ENCODE data around the gene KCNJ5. TPM values are rescaled to one million over a fixed set of nuclear protein-coding genes. Genes with fewer than 3 reads are reported as not detected.

Gene KCNJ5
- total RNA-seq, 2 experiments from 2014 or later = not detected

DNA sequence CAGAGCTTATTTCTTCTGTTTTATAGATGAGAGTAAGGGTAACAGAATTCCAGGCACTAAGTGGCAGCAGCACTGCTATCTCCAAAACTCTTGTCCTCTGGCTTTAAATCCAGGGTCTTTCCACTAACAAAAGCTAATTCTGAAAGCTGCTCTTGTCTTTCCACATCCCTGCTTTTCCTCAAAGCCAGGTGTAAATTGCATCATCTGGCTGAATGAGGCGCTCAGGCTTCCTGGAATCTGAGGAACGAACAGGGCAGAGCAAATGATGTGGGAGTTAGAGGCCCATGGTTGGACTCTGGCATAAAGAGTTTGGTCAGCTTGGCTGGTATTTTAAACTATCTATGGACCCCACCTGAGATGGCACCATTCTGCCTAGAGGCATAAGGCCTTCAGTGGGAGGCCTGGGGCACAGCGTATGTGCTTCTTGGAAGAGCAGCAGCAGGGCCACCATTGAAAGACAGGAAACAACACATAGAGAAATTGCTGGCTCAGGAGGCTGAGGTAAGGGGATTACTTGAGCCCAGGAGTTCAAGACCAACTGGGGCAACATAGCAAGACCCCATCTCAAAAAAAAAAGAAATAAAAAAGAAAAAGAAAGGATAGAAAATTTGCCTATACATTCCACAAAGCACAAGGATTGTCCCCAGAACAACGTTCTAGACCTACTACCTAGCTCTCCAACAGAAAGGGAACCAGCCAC is 1.9 kb downstream of the KCNJ5 start:
- no peaks in the 10 kb centered on the region for H3K9me3 Mint-ChIP-seq
- ATAC-seq = no peak
- H3K27ac Mint-ChIP-seq = no peak overlapping the region
- H3K36me3 Mint-ChIP-seq (ENCODE audit: low read depth) = no peaks in the 10 kb centered on the region
- intact Hi-C loops (cut with micrococcal nuclease) = no loop called here
- H3K27me3 Mint-ChIP-seq = peaks cover 48% of the 10 kb centered on the region
- H3K4me1 Mint-ChIP-seq (ENCODE audit: low read depth) = peaks cover 3% of the 10 kb centered on the region
- ChIA-PET CTCF (interaction anchor here (1.2 to 5.9 kb wide), 4 partner anchors 8 to 63 kb away, joined by 3 to 34 read pairs (median 28); no protein-coding TSS in a partner anchor), POLR2A (interaction anchor here (1.1 kb wide), 1 partner anchor 66 kb away, joined by 3 read pairs; no protein-coding TSS in a partner anchor)
- no peak overlapping the region for H3K4me3 Mint-ChIP-seq
- no peak for DNase-seq
- TF ChIP-seq, protein P1, sequence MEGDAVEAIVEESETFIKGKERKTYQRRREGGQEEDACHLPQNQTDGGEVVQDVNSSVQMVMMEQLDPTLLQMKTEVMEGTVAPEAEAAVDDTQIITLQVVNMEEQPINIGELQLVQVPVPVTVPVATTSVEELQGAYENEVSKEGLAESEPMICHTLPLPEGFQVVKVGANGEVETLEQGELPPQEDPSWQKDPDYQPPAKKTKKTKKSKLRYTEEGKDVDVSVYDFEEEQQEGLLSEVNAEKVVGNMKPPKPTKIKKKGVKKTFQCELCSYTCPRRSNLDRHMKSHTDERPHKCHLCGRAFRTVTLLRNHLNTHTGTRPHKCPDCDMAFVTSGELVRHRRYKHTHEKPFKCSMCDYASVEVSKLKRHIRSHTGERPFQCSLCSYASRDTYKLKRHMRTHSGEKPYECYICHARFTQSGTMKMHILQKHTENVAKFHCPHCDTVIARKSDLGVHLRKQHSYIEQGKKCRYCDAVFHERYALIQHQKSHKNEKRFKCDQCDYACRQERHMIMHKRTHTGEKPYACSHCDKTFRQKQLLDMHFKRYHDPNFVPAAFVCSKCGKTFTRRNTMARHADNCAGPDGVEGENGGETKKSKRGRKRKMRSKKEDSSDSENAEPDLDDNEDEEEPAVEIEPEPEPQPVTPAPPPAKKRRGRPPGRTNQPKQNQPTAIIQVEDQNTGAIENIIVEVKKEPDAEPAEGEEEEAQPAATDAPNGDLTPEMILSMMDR (IDR thresholded peaks at IDR 0.05) = no peak

DNA sequence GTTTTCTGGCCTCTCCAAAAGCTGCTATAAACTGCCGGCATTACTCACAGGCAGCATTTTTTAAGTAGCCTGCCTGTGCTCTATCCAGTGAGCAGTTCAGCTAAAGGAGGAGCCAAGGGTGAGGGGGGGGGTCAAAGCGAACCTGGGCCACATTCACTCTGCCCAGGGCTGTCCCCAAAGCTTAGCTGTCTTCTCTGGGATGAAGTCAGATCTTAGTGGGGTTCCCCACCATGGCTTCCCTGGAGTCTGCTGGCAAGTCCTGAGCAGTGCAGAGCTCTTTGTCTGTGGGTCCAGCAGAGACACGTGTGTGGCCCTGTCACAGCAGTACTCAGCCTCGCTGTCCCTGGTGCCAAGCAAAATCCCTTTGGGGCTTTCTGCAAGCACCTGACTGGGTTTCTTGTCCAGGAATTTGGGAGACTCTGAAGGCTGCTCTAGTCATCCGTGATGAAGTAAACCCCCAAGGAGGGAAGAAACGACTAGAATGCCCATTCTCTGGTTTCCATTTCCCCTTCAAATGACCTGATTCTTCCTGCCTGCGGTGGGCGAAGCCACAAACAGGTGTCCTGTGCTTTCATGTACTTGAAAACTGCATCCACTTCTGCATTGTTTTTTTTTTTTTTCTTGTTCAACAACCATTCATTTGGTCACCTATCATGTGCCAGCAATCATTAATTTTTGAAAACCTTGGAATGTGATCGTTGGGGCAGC is 2.6 kb downstream of the KCNJ5 start:
- Mint-ChIP-seq H3K9me3 (no peaks in the 10 kb centered on the region), H3K4me3 (no peak overlapping the region), H3K27me3 (peaks cover 42% of the 10 kb centered on the region), H3K4me1 (ENCODE audit: low read depth) (peaks cover 3% of the 10 kb centered on the region), H3K27ac (no peak overlapping the region), H3K36me3 (ENCODE audit: low read depth) (no peaks in the 10 kb centered on the region)
- ChIA-PET POLR2A (interaction anchor here (1.1 kb wide), 1 partner anchor 66 kb away, joined by 3 read pairs; no protein-coding TSS in a partner anchor), CTCF (interaction anchor here (2.0 to 5.9 kb wide), 3 partner anchors 9 to 62 kb away, joined by 23 to 34 read pairs (median 33); no protein-coding TSS in a partner anchor)
- TF ChIP-seq, protein P1 (IDR thresholded peaks at IDR 0.05) = no peak
- intact Hi-C loops (cut with micrococcal nuclease) = no loop called here
- ATAC-seq (no peak), DNase-seq (no peak)

DNA sequence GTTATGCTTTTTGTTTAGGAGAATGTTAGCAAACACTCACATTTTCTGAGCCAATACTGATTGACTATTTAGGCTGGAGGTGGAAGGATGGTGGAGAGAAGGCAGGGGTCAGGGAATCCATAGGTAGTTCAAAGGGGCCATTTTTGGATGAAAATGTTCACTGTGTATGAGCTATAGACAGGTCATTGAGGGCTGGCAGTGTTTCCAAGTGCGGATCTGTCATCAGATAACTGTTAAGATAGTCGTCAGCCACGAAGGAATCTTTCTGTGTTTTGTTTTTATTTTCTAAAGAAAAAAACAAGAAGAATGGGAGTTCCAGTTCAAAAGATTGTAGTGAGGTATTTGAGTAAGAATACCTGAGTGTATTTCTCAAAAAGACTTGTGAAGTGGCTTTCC is 3.1 kb downstream of the KCNJ5 start:
- H3K27ac Mint-ChIP-seq = no peak overlapping the region
- intact Hi-C loops (cut with micrococcal nuclease) = no loop called here
- no peak overlapping the region for H3K4me3 Mint-ChIP-seq
- ATAC-seq (no peak), DNase-seq (no peak)
- CTCF ChIA-PET = interaction anchor here (0.9 to 2.0 kb wide), 2 partner anchors 10 to 11 kb away, joined by 6 to 23 read pairs; no protein-coding TSS in a partner anchor
- TF ChIP-seq, protein P1 (IDR thresholded peaks at IDR 0.05) = no peak
- H3K36me3 Mint-ChIP-seq (ENCODE audit: low read depth) = no peaks in the 10 kb centered on the region
- no peaks in the 10 kb centered on the region for H3K9me3 Mint-ChIP-seq
- peaks cover 3% of the 10 kb centered on the region for H3K4me1 Mint-ChIP-seq (ENCODE audit: low read depth)
- POLR2A ChIA-PET = no interaction called here
- H3K27me3 Mint-ChIP-seq = peaks cover 40% of the 10 kb centered on the region

DNA sequence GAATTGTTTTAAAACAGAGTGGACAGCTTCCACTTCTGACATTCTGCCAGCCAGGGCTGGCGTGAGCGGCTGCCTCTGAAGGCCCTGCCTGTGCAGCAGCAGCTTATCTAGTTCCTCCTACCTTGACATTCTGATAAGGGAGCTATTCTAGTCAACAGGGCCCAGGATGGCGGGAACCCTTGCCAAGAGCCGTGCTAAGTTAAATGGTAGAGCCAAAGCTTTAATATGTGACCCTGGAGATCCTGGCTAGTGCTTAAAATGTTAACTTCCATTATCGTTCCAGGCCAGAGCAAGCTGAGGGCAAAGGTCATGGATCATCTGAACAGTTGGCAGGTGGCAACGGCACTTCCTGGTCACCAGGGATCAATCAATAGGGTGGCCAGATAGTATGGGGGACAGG is 3.5 kb downstream of the KCNJ5 start:
- Mint-ChIP-seq H3K27me3 (peaks cover 36% of the 10 kb centered on the region), H3K27ac (no peak overlapping the region)
- intact Hi-C loops (cut with micrococcal nuclease) = no loop called here

More for the DNA sequence above, 3.5 kb downstream of the KCNJ5 start:
- Mint-ChIP-seq H3K9me3 (no peaks in the 10 kb centered on the region), H3K4me1 (ENCODE audit: low read depth) (peaks cover 3% of the 10 kb centered on the region), H3K4me3 (no peak overlapping the region), H3K36me3 (ENCODE audit: low read depth) (no peaks in the 10 kb centered on the region)
- ATAC-seq (no peak), DNase-seq (no peak)
- POLR2A ChIA-PET = no interaction called here
- TF ChIP-seq, protein P1 (IDR thresholded peaks at IDR 0.05) = no peak
- CTCF ChIA-PET = interaction anchor here (0.9 to 1.5 kb wide), 2 partner anchors 9 to 11 kb away, joined by 6 read pairs; no protein-coding TSS in a partner anchor

Data from activated CD8-positive, alpha-beta T cell treated with anti-CD3 and anti-CD28 coated beads for 36 hours (primary cell).